ENCODE results near the gene HS3ST1. TPM values are rescaled to one million over a fixed set of nuclear protein-coding genes. Genes with fewer than 3 reads are reported as not detected.

HS3ST1 gene
- total RNA-seq, 1 experiment from 2014 or later = 134 TPM

GRCh38 chr4:11355226-11355625 lies 73.5 kb downstream of the HS3ST1 start:
- H3K9ac ChIP-seq (ENCODE audit: low read length) = no peak overlapping the region
- no peak overlapping the region for H2AFZ ChIP-seq (ENCODE audit: low read depth, low read length, poor library complexity, severe bottlenecking)
- ChIA-PET RAD21 (ENCODE audit: low non-redundant PET in 1 of 2, low total read pairs in 2 of 2, uncharacterized antibody in 2 of 2, unreplicated experiment in 2 of 2) (no interaction called here), CTCF (no interaction called here), POLR2A (no interaction called here)
- no peaks in the 10 kb centered on the region for H3K9me2 ChIP-seq (ENCODE audit: insufficient read depth)
- H3K36me3 ChIP-seq (ENCODE audit: control insufficient read depth in 1 of 2, insufficient read depth in 2 of 2, low read length in 2 of 2) = no peaks in the 10 kb centered on the region
- no peaks in the 10 kb centered on the region for H3K79me2 ChIP-seq (ENCODE audit: insufficient read depth, low read length)
- intact Hi-C loops (cut with micrococcal nuclease) = no loop called here
- peaks cover 0 to 2% of the 10 kb centered on the region in 2 experiments; a peak in 1 of 4 replicates for H3K4me1 ChIP-seq (ENCODE audit: control insufficient read depth in 1 of 2, insufficient read depth in 2 of 2, low read length in 2 of 2)
- ATAC-seq (no peak), DNase-seq (ENCODE audit: low read depth, low spot score) (no peak)
- no peaks in the 10 kb centered on the region for H3K27me3 ChIP-seq (ENCODE audit: insufficient read depth, low read length)
- BruUV-seq (replicated peaks) = no TSS peak
- no peak overlapping the region for H3K27ac ChIP-seq (ENCODE audit: low read depth, low read length)
- H4K20me1 ChIP-seq (ENCODE audit: insufficient read depth) = no peaks in the 10 kb centered on the region
- no peak overlapping the region for H3K4me3 ChIP-seq (replicated peaks in 1 of 2; ENCODE audit: low read depth in 1 of 2, low read length in 2 of 2)
- TF ChIP-seq CEBPB (IDR thresholded peaks at IDR 0.05; ENCODE audit: low read depth) (no peak), CTCF (IDR thresholded peaks at IDR 0.05 in 2 of 3, conservative IDR thresholded peaks at IDR 0.05 in 1 of 3; ENCODE audit: borderline replicate concordance in 1 of 3, insufficient read depth in 1 of 3, low read depth in 2 of 3, low read length in 2 of 3) (no peak), ELF1 (IDR thresholded peaks at IDR 0.05; ENCODE audit: borderline replicate concordance, low read depth) (no peak), ZNF274 (IDR thresholded peaks at IDR 0.05; ENCODE audit: low read depth, low read length) (no peak), POLR2A (IDR thresholded peaks at IDR 0.05; ENCODE audit: borderline replicate concordance, extremely low read depth, insufficient read depth, insufficient read length) (no peak), EGR1 (IDR thresholded peaks at IDR 0.05; ENCODE audit: low read depth) (no peak), YY1 (IDR thresholded peaks at IDR 0.05; ENCODE audit: extremely low read depth, insufficient replicate concordance, low read depth, low read length) (no peak), TCF7L2 (IDR thresholded peaks at IDR 0.05; ENCODE audit: borderline replicate concordance, extremely low read depth, insufficient read depth, insufficient read length) (no peak), EZH2phosphoT487 (IDR thresholded peaks at IDR 0.05; ENCODE audit: borderline replicate concordance) (no peak), SP1 (IDR thresholded peaks at IDR 0.05; ENCODE audit: low read depth) (no peak), POLR2AphosphoS5 (IDR thresholded peaks at IDR 0.05; ENCODE audit: low read depth, low read length) (no peak), SRF (IDR thresholded peaks at IDR 0.05; ENCODE audit: low read depth) (no peak), ZBTB33 (IDR thresholded peaks at IDR 0.05; ENCODE audit: extremely low read depth, insufficient replicate concordance, low read length) (no peak), FOSL1 (IDR thresholded peaks at IDR 0.05; ENCODE audit: low read depth) (no peak), SIN3A (IDR thresholded peaks at IDR 0.05; ENCODE audit: low read depth) (no peak)
- TF ChIP-seq, protein P1, sequence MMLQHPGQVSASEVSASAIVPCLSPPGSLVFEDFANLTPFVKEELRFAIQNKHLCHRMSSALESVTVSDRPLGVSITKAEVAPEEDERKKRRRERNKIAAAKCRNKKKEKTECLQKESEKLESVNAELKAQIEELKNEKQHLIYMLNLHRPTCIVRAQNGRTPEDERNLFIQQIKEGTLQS (IDR thresholded peaks at IDR 0.05) = no peak
- H3K4me2 ChIP-seq (ENCODE audit: low read length) = no peak overlapping the region
- no peaks in the 10 kb centered on the region for H3K9me3 ChIP-seq (ENCODE audit: control insufficient read depth in 1 of 2, insufficient read depth in 1 of 2, low read depth in 1 of 2, low read length in 2 of 2)

Measured in HCT116 (cell line).